Esophagus squamous epithelium (tissue), 4 donors: ENCODE results near the gene ADSS2.

Experiments
- CTCF ChIP-seq, 6 experiments: fragments of 450-650 bp in 4 of 6; fragments of 200-600 bp in 2 of 6; sonication (generic) in 2 of 6; IDR thresholded peaks; one replicate each; pipeline ENCODE4 v1.5.1; 2016 to 2019; ENCODE audit warnings: antibody characterized with exemption in 6 of 6, mild to moderate bottlenecking in 4 of 6, moderate library complexity in 4 of 6
- POLR2A ChIP-seq, 4 donors: fragments of 450-650 bp; IDR thresholded peaks; one replicate each; pipeline ENCODE4 v1.6.1; 2017; ENCODE audit warnings: antibody characterized with exemption in 4 of 4, mild to moderate bottlenecking in 4 of 4, moderate library complexity in 3 of 4

- TF ChIP-seq CTCF (IDR thresholded peaks at IDR 0.05) (no peak), POLR2A (IDR thresholded peaks at IDR 0.05) (no peak)
These were observed 4.2 kb downstream of the ADSS2 start for GRCh38 chr1:244447552-244447951.
